ENCODE results near the gene MYL6B.

MYL6B gene

GRCh38 chr12:56172839-56173238, 20.5 kb downstream of the MYL6B start:
- DNase-seq (ENCODE audit: low read depth) = no peak

- DNase-seq (ENCODE audit: low read depth) = no peak
These were observed 26.0 kb downstream of the MYL6B start for GRCh38 chr12:56178347-56178746.

GRCh38 chr12:56186957-56187356, 34.6 kb downstream of the MYL6B start:
- DNase-seq (ENCODE audit: low read depth) = no peak

- DNase-seq (ENCODE audit: low read depth) = no peak
These were observed 35.9 kb downstream of the MYL6B start for GRCh38 chr12:56188131-56188777.

- DNase-seq (ENCODE audit: low read depth) = no peak
These were observed 36.4 kb downstream of the MYL6B start for GRCh38 chr12:56188778-56189098.

- DNase-seq (ENCODE audit: low read depth) = peak; percentile 23
These were observed 36.9 kb downstream of the MYL6B start, which contains the start of gene SMARCC2 for GRCh38 chr12:56189099-56189917. Gene SMARCC2, minus strand, starts transcription at chr12:56189483. Its CDS starts 22 bp downstream, at chr12:56189461.

- DNase-seq (ENCODE audit: low read depth) = peak; percentile 56
These were observed 37.7 kb downstream of the MYL6B start for GRCh38 chr12:56189918-56190694.

GRCh38 chr12:56190695-56191155, 38.3 kb downstream of the MYL6B start:
- DNase-seq (ENCODE audit: low read depth) = no peak

- no peak for DNase-seq (ENCODE audit: low read depth)
These were observed 40.2 kb downstream of the MYL6B start for GRCh38 chr12:56192582-56192981.

- DNase-seq (ENCODE audit: low read depth) = peak; percentile 58
These were observed 40.7 kb downstream of the MYL6B start for GRCh38 chr12:56193025-56193578.

- peak; percentile 88 for DNase-seq (ENCODE audit: low read depth)
These were observed 44.6 kb downstream of the MYL6B start for GRCh38 chr12:56196818-56197550.

GRCh38 chr12:56197921-56198635, 45.7 kb downstream of the MYL6B start:
- DNase-seq (ENCODE audit: low read depth) = no peak

- no peak for DNase-seq (ENCODE audit: low read depth)
These were observed 46.4 kb downstream of the MYL6B start for GRCh38 chr12:56198836-56199235.

GRCh38 chr12:56202366-56202765, 50.0 kb downstream of the MYL6B start:
- no peak for DNase-seq (ENCODE audit: low read depth)

GRCh38 chr12:56202838-56203237, 50.5 kb downstream of the MYL6B start:
- no peak for DNase-seq (ENCODE audit: low read depth)

GRCh38 chr12:56204275-56204674, 51.9 kb downstream of the MYL6B start:
- no peak for DNase-seq (ENCODE audit: low read depth)

- no peak for DNase-seq (ENCODE audit: low read depth)
These were observed 53.1 kb downstream of the MYL6B start for GRCh38 chr12:56205445-56205844.

GRCh38 chr12:56206452-56207166, 54.2 kb downstream of the MYL6B start:
- DNase-seq (ENCODE audit: low read depth) = no peak
